Measurements from ENCODE around the gene TEX19.
A peak's percentile ranks its signal among the peaks of the same experiment; 100 is the strongest.

Gene TEX19

DNA sequence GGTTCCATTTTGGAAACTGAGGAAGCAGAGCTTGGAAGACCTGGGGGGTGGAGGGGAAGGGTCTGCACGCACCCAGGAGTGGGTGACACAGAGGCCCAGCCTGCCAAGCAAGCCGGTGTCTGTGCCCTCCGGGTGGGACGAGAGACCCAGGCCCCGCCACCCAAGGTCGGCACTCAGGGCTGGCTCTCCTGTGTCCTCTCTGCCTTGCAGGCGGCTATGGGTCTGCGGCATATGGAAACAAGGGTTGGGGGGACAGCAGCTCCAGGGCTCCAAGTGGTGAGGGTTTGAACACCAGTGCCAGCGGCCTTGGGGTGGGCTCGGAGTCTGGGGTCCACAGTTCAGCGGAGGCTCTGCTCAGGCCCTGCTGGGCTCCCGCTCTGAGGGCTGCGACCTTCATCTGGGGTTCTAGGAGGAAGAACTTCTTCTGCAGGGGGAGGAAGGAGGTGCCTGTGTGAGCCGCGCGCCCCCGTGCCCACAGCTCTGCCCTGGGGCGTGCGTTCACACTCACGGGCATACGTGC, 37.0 kb upstream of the TEX19 start:
- DNase-seq = no peak

DNA sequence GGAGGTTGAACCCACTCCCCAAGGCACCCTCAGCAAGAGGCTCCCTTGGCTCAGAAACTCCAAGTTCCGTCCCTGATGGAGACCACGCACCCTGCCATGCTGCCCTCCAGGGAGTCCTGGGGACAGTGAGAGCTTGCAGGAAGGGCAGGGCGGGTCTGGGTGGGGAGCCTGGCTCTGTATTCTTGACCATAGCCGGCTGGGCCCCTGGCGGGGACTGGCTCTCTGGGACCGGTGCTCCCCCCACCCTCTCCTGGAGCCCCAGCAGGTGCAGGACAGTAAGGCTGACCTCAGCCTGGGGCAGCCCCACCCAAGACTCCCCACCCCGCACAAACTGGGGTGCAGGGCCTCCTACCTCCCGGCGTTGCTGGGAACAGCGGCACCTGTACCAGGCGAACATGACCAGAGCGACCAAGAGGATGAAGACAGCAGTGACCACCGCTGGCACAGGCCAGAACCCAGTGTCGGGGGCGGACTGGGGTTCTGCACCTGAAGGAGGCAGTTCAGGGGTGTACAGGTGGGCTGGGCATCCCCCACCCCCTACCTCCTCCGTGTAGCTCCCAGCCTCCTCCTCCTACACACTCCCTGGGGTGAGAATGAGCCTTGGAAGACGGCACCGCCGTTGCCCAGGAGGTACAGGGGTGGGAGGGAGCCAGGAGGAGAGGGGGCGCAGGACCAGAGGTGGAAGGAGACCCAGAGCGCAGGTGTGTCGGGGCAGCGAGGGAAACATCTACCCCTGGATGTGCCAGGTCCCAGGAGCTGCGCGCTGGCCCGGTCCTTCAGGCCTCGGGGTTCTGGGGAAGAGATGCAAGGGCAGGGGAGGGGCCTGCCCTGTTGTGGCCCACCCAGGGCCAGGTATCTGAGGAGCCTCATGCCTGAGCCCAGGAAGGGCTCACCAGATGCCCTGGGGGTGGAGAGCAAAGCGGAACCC, 36.3 kb upstream of the TEX19 start:
- DNase-seq = no peak

DNA sequence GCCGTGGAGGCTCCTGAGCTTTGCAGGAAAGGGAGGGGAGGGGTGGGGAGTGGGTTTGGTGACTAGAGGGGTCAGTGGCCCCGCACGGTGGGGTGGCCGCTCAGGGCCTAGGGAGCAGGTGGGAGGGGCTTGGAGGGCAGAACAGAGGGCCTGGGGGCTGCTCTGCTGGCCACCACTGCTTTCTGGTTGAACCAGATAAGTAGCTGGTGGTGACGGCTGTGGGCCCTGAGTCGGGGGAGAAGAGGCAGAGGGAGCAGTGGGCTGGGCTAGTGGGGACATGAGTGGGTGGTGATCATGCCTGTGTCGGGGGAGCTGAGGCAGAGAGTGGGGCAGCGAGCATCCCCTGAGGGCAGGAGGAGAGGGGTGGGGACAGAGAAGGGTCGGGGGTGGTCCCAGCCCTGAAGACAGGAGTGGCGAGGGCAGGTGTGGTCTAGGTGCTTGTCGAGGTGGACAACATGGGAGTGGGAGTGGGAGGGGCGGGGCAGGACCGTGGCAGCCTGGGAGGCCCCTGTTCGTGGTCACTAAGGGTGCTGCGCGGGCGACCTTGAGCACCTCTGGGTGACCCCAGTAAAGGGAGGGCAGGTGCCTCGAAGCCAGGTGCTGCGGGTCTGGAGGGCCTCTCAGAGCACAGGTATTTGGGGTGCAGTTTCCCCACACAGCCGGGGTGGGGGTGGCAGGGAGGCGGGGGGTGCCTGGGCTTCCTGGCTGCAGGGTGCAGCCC, 35.4 kb upstream of the TEX19 start:
- DNase-seq = no peak

DNA sequence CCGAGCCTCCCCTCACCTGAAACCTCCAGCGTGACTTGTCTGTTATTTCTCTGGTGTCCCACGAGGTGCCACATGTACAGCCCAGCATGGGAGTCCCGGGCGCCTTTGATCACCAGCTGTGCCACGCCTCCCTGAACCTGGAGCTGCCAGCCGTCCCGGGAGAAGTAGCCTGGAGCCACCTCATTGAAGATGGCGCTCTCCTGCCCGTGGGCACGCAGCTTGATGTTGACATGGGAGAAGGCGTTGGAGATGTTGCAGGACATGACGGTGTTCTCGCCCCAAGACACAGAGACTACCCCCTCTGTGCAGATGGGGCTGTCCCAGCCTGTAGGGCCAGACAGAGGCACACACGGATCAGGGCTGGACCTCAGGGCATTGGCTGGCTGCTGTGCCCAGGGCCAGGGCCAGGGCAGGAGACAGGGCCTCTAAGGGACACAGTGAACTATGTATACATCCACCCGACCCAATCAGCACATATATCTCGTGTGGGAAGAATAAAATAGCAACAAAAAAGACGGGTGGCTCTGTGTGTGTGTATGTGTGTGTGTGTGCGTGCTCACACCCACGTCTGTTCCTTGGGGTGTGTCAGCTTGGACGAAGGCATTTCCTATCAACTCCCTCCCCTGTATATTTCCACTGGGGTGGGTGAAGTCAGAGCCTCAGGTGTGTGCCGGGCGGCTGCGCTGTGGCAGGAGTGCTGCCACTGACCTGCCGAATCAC, 34.3 kb upstream of the TEX19 start:
- peak; percentile 59 for DNase-seq

DNA sequence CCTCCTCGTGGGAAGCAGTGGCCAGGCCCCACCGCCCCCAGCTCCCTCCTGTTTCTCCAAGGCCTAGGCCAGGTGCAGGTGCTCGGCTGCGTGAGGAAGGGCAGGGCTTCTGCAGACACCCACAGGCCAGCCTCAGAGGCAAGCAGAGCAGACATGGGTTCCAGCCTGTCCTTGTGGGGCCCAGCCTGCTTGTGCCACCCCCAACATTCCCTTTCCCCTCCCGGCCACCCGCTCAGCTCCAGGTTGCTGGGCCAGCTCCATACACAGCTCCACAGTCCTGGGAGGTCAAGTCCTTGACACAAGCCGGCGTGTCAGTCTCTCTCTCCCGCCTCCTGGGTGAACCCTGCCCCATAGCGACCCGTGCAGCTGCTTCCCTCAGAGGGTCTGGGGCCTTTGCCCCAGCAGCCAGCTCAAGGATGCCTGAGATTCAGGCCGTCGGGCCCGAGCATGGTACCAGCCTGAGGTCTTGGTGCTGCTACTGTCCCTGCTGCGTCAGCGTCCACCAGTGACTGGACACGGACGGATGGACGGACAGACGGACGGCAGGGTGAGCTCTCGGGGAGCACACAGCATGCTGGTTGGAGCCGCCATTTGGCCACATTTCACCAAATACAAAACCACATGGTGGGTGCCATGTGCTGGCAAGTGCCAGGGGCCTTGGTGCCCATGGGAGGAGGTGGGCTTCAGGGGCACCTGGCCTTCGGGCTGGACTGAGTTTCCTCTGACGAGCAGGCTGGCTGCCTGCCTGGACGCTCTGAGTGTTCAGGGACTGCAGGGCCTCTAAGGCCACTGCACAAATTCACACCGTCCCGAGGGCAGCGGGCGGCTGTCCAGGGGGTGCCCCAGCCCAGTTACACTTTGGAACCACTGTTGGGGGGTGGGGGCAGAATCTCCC, 33.5 kb upstream of the TEX19 start:
- DNase-seq = no peak

DNA sequence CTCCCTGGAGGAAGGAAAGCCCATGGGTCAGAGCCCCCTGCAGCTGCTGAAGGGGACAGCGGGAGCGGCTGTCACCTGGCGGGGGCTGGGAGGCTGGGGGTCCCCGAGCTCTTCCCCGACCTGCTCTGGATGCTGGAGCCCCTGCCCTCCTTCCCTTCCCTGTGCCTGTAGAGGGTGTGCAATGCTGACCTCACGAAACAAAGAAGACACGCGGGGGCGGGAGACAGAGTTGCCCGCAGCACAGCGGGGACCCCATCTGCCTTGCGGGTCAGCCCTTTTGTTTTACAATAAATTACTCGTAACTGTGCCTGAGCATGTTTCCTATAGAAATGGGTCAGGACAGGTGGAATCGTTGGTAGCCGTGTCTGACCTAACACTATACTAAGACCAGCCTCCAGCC, 31.8 kb upstream of the TEX19 start:
- DNase-seq = no peak

DNA sequence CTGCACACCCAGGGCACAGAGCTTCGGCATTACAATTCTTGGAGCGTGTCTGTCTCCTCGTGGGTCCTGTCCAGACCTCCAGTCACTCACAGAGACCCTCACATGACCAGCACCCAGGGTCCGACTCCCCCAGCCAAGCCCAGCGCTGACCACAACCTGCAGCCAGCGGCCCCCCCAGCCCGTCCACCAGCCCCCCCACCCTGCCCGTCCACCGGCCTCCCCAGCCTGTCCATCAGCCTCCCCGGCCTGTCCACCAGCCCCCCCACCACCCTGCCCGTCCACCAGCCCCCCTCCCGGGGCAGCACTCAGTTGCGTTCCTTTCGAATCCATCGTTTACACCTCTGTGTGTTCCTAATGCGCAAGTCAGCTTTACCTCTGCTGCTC, 31.3 kb upstream of the TEX19 start:
- DNase-seq = no peak

DNA sequence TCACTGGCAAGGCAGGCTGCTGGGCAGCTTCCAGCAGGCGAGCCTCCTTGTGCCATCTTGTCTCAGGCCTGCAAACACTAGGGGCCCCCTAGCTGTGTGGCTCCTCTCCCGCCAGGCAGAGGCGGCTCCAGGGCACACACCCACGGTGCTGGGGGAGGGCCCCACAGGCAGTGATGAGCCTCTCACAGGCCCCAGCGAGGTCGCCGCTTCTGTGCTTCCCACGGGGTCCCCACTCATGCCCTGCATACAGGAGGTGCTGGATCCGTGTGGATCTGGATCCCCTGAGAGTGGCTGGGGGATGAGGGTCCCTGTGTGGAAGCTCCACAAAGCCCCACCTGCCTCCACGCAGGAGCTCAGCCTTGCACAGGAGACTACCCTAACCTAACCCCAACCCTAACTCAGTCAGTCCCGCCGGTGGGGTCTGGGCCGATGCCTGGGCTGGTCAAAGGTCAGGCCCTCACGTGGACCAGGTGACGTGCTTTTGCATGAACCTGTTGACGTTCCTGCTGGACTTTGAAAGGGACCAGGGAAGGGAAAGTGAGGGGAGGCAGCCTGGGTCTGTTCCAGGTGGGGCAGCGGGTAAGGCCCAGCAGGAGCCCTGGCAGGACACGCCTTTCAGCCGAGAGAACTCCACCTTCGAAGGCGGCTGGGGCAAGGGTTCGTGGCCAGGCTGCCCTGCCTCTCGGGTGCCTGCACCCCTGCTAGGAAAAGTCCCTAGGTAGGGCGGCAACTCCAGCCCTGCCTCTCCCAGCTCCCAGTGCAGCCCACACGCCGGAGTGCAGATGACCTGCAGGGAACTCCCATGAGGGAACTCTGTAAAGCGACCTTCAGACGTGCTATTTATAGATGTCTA, 30.7 kb upstream of the TEX19 start:
- DNase-seq = no peak

DNA sequence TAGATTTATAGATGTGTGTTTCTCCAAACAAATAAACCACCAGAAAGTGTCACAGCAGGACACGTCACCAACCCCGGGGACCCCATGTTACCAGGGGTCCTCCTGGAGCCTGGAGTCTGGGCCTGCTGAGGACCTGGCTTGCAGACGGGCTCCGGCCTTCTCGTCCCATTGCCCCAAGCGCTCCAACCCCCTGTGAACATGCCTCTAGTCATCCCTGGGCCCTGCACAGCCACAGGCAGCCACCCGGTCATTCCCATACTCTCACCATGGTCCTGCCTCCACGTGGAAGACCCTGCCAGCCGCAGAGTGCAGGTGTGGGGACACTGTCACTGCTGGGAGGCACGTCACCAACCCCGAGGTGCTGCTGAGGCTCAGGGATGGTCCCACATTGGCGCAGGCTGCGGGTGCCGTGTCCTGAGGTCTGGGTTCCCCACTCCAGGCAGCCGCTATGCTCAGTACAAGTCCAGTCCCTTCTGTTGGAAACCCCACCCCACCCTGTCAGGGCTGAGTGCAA, 30.0 kb upstream of the TEX19 start:
- no peak for DNase-seq

DNA sequence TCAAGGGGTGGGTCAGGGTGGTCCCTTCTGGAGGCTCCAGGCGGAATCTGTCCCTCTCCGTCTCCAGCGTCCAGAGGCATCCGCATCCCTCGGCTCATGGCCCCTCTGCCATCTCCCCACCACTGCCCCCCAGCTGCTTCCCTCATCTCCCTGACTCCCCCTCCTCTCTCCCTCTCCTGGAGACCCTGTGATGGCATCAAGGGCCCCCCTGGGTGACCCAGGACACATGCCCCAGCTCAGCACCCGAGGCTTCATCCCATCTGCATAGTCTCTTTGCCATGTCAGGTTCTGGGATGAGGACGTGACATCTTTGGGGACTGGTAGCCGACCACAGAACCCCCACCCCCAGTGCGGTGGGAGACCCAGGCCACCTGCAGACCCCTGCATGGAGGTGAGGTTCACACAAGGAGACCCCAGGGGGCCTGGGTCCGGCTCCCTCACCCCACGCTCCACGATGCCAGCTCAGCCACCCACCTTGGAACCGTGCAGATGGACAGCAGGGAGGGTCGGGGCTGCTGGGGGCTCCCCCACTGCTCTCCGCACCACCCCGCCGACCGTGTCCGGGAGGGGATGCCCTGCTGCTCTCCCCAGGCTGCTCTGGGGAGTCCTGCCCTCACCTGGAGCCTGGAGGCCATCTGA, 29.2 kb upstream of the TEX19 start:
- DNase-seq = no peak

DNA sequence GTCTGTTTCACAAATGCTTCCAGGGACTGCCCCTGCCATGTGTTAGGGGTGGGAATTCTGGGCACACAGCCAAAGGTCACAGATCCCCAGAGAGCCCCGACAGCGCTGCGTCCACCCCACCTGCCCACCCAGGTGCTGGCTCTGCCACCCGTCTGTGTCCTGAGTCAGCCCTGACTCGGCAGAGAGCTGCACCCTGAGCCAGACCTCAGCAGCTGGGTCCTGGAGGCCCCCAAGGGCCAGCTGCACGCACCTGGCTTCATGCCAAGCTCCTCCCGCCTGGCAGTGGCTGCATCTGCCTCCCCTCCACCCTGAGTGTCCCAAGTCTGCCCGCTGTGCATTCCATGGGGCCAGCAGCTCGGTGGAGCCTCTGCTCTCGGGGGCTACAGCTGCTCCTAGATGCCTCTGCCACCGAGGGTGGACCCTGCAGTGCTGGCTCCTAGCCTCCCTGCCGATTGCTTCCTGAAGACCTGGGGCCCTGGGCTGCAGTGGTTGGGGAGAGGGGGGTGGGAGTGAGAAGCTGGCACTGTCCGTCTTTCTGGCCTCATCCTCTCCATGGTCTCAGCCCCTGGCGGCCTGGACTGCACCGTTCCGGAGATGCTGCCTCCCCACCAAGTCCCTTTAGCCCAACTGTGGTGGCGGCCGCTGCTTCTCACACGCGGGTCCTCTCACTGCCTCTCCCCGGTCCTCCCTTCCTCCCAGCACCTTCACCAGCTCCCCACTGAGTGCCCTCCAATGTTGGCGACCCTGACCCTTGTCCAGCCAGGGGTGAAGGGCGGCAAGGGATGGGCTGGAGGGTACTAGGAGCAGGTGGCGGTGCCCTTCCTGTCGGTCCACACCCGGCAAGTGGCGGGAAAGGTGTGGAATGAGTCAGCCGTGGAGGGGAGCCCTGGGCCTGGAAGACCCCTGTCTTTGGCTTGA, 28.5 kb upstream of the TEX19 start:
- no peak for DNase-seq

DNA sequence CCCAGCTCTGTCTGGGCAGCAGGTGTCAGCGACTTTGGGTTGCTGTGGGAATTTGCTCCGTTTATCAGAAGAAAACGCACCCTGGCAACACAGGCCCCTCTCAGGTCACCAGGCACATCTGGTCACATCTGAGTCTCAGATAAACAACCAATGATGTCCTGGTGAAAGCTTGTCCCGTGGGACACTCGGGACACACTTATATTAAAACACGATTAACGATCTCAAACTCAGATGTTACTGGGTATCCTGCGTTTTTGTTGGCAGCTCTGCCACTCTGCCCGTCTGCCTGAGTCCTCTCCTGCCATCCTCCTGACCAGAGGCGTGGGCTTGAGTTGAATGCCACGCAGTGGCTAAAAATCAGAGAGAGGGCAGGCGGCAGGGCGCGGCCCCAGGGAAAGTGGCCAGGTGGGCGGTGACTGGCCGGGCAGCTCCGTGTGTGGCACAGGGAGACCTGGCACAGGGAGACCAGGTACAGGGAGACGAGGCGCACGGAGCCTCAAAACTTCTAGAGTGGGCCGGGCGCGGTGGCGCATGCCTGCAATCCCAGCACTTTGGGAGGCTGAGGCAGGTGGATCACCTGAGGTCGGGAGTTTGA, 27.6 kb upstream of the TEX19 start:
- no peak for DNase-seq

DNA sequence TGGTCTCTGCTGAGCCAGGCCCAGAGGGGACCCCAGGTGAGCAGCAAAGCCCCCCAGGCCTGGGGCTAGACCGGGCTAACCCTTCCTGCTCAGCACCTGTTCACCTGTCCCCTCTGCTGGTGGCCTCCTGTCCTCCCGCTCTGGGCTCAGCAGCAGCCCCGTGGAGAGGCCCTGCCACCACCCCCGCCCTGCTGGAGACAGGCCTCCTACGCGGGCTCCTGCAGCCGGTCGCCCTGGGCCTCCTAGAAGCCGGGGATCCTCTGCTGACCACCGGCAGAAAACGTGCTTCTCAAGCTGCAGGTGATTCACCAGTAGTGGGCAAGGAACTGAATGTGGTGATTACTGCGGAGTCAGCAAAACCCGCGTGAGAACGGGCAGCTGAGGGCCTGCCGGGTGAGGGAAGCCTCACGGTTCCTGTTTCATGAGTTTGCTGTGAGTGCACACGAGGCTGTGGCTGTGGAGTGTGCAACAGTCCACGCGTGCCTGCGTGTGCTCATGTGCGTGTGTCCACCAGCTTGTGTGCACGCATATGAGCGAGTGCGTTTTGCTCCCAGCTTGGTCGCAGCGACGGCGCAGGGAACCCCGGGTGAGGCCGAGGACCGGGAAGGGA, 26.3 kb upstream of the TEX19 start:
- DNase-seq = peak; percentile 52

DNA sequence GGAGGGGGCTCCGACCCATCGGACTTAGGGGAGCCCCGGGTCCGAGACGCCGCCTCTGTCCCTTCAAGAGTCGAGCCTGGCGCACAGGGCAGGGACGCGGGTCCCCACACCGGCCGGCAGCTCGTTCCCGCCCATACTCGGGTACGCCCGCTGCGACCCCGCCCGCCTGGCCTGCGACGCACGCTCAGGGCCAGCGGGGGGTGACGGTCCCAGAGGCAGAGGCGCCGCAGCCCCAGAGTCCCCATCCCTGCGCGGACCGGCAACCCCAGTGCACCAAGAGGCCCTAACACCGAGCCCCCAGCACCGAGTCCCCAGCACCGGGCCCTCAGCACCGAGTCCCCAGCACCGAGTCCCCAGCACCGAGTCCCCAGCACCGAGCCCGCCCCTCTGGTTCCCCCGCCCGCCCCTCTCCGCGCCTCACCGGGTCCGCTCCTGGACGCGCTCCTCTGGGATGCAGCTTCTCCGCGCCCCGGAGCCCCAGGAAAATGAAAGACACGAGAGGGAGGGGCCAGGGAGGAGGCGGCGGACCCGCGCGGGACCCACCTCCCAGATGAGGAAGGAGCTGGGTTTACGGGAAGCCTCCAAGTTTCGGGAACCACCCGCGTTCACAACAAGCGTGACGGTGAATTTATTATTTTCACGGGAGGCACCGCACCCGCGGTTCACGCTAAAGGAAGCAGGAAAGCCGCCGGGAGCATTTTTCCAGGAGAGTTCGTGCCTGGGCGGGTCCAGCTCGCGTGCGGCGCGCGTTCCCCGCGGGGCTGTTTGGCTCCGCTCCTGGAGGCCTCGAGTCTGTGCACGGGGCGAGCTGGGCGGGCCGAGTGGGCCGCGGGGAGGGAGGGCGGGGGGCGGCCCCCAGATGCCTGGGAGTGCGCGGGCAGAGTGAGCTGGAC, 25.5 kb upstream of the TEX19 start, which contains the start of gene SECTM1:
Gene SECTM1, minus strand, starts transcription at position 488 of the 893 bp plus-strand sequence. CDS start 6,526 bp downstream, outside the sequence.
- DNase-seq = peak; percentile 52

DNA sequence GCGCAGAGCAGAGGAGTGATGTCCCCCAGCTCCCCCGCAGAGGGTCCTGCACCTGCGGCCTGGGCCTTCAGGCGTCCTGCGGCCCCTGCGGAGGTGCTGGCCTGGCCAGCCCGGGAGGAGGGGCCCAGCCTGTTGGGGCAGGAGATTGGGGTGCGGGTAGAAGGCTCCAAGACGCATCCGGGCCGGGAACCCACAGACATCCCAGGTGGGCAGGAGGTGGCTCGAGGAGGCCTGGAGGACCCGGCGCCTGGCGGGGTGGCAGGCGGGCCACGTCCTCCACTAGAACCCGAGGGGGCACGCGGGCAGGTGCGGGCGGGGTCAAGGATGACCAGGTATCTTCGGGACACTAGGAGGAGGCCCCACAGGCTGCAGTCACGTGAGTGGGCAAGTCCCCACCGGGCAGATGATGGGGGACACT, 24.8 kb upstream of the TEX19 start:
- no peak for DNase-seq

DNA sequence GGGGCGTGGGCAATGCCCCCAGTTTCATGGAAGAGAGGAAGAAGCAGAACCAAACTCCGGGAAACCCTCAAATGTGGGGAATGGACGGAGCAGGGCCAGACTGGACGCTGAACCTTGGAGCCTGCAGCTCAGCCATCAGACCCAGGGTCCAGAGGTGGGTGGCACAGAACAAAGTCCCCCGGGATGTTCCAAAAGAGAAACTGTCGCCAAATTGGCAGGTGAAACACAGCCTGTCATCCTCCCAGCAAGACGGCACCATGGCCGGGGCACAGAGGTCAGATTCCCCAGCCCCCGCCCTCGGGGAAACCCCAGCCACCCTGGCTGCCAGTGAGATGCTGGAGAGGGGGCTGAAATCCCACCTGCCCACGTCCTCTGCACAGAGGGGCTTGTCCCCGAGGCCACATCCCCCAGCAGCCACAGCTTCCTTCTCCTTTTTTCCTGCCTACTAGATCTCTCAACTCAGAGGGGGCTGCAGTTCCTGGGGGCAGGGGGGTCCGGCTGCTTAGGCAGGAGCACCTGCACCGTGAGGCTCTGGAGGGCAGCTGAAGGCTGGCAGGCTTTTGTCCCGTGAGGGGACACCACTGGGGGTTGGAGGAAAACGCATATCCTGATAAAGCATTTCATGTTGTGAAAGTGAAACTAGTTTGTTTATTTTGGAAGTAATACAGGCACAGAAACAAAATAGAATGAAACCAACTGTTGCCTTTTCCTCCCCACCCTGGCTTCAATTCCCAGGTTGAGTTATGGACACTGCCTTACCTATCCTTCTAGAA, 24.2 kb upstream of the TEX19 start:
- DNase-seq = no peak

All from stimulated activated CD4-positive, alpha-beta T cell treated with anti-CD3 and anti-CD28 coated beads, Interleukin-15, amount 100 ng/mL, for 24 hours (primary cell).